ENCODE measurements around the gene MCRIP2.

The MCRIP2 gene

DNA sequence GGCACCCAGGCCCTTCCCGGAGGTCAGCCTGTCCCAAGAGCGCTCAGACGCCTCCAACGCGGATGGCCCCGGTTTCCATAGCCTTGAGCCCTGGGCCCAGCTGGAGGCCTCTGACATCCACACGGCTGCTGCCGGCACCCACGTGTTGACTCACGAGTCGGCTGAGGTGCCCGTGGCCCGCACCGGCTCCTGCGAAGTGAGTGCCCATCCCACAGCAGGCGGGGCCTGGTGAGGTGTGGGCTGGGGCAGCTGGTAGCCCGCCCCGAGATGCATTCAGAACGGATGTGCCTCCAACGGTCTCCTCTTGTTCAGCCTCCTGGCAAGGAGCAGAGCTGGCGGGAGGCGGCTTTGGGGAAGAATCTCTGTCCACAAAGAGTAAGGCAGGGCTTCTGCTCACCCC, 10.2 kb downstream of the MCRIP2 start:
- no peak overlapping the region for H3K4me3 ChIP-seq (ENCODE audit: low read depth, low read length)
- TF ChIP-seq, protein P1, sequence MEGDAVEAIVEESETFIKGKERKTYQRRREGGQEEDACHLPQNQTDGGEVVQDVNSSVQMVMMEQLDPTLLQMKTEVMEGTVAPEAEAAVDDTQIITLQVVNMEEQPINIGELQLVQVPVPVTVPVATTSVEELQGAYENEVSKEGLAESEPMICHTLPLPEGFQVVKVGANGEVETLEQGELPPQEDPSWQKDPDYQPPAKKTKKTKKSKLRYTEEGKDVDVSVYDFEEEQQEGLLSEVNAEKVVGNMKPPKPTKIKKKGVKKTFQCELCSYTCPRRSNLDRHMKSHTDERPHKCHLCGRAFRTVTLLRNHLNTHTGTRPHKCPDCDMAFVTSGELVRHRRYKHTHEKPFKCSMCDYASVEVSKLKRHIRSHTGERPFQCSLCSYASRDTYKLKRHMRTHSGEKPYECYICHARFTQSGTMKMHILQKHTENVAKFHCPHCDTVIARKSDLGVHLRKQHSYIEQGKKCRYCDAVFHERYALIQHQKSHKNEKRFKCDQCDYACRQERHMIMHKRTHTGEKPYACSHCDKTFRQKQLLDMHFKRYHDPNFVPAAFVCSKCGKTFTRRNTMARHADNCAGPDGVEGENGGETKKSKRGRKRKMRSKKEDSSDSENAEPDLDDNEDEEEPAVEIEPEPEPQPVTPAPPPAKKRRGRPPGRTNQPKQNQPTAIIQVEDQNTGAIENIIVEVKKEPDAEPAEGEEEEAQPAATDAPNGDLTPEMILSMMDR (IDR thresholded peaks at IDR 0.05; ENCODE audit: borderline replicate concordance, insufficient read depth, low read depth, low read length): no peak

DNA sequence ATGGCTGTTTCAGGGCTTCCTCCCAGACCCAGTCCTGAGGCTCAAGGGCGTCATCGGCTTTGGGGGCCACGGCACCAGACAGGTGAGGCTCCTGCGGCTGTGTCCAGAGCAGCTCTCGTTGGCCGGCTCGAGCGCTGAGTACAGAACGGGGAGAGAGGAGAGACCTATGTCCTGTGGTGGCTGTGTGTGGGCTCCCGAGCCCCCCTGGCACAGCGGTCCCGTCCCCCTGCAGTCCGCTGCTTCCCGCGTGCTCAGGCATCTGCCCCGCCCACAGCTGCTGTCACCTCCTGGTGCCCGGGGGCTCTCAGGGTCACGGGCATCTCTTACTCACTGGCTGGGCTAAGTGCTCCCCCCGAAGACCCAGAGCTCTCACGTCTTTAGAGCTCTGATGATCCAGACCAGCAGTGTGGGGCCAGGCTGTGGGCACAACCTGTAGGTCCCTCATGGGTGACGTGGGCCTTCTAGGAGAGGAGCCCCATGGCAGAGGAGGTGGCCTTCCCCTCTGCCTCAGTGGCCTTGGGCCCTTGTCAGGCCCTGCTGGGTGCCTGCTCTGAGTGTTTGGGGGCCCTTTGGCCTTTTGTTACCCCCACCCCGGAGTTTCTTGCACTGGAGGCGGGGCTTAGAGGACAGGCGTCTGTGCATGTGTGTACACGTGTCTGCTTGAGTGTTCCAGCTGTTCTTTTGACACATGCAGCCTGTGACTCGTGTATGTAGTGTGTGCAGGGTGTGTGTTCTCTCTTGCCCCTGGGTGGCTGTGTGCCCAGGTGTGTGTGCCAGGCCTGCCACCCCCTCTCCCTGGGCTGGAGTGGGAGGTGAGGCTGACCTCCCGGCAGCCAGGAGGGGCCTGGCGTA, 11.1 kb downstream of the MCRIP2 start:
- TF ChIP-seq, protein P1 (IDR thresholded peaks at IDR 0.05; ENCODE audit: borderline replicate concordance, insufficient read depth, low read depth, low read length): no peak
- H3K4me3 ChIP-seq (ENCODE audit: low read depth, low read length): no peak overlapping the region

DNA sequence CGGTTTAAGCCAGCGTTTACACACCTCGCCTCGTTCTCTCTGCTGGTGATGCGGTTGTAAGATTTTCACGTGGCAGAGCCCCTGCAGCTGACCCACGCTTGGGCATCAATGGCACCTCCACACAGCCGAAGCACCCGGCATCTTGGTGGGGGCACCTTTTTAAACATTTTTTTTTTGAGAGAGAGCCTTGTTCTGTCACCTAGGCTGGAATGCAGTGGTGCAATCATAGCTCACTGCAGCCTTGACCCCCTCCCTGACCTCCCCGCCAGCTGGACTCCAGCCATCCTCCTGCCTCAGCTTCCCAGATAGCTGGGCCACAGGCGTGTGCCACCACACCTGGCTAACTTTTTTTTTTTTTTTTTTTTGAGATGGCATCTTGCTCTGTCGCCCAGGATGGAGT, 12.4 kb downstream of the MCRIP2 start:
- TF ChIP-seq, protein P1 (IDR thresholded peaks at IDR 0.05; ENCODE audit: borderline replicate concordance, insufficient read depth, low read depth, low read length): no peak
- no peak overlapping the region for H3K4me3 ChIP-seq (ENCODE audit: low read depth, low read length)

DNA sequence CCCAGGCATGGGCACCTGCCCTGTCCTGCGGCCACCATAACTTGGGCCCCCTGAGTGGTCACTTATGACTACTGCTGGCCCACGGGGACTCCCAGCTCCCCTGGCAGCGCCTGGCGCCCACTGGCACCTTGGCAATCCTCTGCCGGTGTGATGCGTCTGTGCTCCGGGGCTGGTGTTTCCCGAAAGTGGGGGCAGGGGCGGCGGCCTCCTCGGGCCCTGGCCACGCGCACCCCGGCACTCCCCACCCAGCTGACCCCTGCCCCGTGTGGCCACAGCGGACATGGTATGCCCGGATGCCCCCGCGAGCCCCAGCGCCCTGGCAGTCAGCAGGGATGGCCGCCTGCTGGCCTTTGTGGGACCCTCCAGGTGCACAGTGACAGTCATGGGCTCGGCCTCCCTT, 15.9 kb downstream of the MCRIP2 start:
- H3K4me3 ChIP-seq (ENCODE audit: low read depth, low read length): no peak overlapping the region
- TF ChIP-seq, protein P1 (IDR thresholded peaks at IDR 0.05; ENCODE audit: borderline replicate concordance, insufficient read depth, low read depth, low read length): no peak

DNA sequence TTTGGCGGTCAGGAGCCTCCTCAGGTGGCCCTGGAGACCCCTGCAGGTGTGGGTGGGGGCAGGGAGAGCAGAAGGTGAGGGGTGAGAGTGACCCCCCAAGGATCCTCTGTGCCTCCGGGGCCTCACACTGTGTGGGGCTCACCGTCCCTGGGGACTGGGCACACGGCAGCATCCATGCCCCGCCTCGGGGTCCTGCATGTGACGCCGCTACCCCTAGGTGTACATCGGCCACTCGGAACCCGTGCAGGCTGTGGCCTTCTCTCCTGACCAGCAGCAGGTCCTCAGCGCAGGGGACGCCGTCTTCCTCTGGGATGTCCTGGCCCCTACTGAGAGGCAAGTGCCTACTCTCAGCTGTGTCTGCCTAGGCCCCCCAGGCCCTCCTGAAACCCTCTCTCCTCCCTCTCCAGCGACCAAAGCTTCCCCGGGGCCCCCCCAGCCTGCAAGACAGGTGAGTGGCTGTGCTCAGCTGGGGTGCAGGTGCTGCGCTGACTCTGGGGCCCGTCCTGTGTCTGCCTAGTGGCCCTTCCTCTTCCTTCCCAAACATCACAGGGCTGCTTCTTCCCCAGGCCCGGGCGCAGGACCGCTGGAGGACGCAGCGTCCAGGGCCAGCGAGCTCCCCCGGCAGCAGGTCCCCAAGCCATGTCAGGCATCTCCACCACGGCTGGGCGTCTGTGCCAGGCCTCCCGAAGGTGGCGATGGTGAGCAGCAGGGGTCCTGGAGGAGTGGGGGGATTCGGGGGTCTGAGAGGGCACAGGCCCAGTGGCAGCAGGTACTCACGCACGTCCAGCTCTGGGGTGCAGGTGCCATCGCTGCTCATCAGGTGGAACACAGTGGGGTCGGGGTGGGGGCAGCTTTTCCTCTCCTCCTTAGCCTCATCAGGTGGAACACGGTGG, 17.3 kb downstream of the MCRIP2 start:
- TF ChIP-seq, protein P1 (IDR thresholded peaks at IDR 0.05; ENCODE audit: borderline replicate concordance, insufficient read depth, low read depth, low read length): no peak
- H3K4me3 ChIP-seq (ENCODE audit: low read depth, low read length): no peak overlapping the region

DNA sequence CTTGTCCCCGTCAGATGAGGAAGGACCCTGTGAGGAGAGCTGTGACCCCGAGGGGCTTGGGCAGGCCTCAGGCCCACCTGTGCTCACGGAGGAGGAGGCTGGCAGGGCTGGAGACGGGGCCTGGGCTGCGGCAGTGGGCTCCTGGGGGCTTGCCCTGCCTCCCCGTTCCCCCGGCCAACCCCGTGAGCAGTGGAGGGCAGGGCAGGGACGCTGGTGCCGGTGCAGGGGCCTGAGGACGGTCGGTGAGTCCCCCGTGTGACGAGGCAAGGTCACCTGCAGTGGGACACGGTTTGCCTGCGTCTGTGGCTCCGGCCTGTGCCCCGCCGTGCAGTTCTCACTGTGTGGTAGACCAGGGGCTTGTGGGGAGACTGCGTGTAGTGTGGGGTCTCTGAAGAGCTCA, 18.0 kb downstream of the MCRIP2 start:
- no peak overlapping the region for H3K4me3 ChIP-seq (ENCODE audit: low read depth, low read length)
- TF ChIP-seq, protein P1 (IDR thresholded peaks at IDR 0.05; ENCODE audit: borderline replicate concordance, insufficient read depth, low read depth, low read length): no peak

All from GM12875 (cell line).